B cell (primary cell): Measurements from ENCODE around the gene GART. TPM values are rescaled to one million over a fixed set of nuclear protein-coding genes. Genes with fewer than 3 reads are reported as not detected.

ENCODE experiments used
- ATAC-seq: fragments of 200-7000 bp; cut with Tn5 transposase; one replicate; pipeline ENCODE4 v1.10.0; 2021; ENCODE audit warnings: low read depth, mild to moderate bottlenecking, moderate number of reproducible peaks, moderate library complexity
- CTCF ChIA-PET: fragments of 350-600 bp; sonication (Branson Sonifier 250); formaldehyde crosslinking; loops from one replicate; lab custom pipeline; 2021; ENCODE audit warnings: antibody characterized with exemption, inconsistent platforms; lab: Charles Lee
- POLR2A ChIA-PET: fragments of 350-600 bp; sonication (Branson Sonifier 250); formaldehyde crosslinking; loops from one replicate; lab custom pipeline; 2021; ENCODE audit warnings: antibody characterized with exemption; lab: Charles Lee
- DNase-seq: peaks from one replicate; pipeline ENCODE4 v3.0.0; 2013
- H2AFZ ChIP-seq: 2 replicates; pipeline ENCODE4 v1.6.1; 2012; ENCODE audit warnings: mild to moderate bottlenecking, low read depth, low read length; ENCODE audit not compliant: insufficient read depth, poor library complexity, severe bottlenecking
- H3K27ac ChIP-seq, 2 donors: 1 replicate in 1 of 2; 2 replicates in 1 of 2; pipeline ENCODE4 v1.5.1; 2012 to 2013; ENCODE audit warnings: low read length in 2 of 2, mild to moderate bottlenecking in 2 of 2, moderate library complexity in 1 of 2
- H3K27me3 ChIP-seq, 4 experiments: fragments of 200-600 bp in 1 of 4; sonication (generic) in 1 of 4; replicated peaks in 1 of 4; 1 replicate in 2 of 4; 2 replicates in 2 of 4; pipeline versions ENCODE4 v1.6.1 to v1.7.0; 2013 to 2016; ENCODE audit warnings: low read length in 3 of 4, mild to moderate bottlenecking in 2 of 4, mixed read lengths in 1 of 4, moderate library complexity in 1 of 4; ENCODE audit not compliant: insufficient read depth in 4 of 4, control insufficient read depth in 3 of 4; ENCODE audit errors: control extremely low read depth in 1 of 4
- H3K36me3 ChIP-seq, 2 experiments: replicated peaks in 1 of 2; 1 replicate in 1 of 2; 2 replicates in 1 of 2; pipeline versions ENCODE4 v1.6.1 to v1.7.1; 2013; ENCODE audit warnings: low read length in 1 of 2; ENCODE audit not compliant: insufficient read depth in 2 of 2, control insufficient read depth in 1 of 2; ENCODE audit errors: control extremely low read depth in 1 of 2, extremely low read depth in 1 of 2
- H3K4me1 ChIP-seq, 2 donors: fragments of 200-600 bp in 1 of 2; sonication (generic) in 1 of 2; 1 replicate in 1 of 2; 2 replicates in 1 of 2; pipeline versions ENCODE4 v1.5.1 to v1.6.1; 2013 to 2017; ENCODE audit warnings: low read length in 2 of 2; ENCODE audit not compliant: control insufficient read depth in 2 of 2, insufficient read depth in 2 of 2
- H3K4me2 ChIP-seq: replicated peaks from 2 replicates; pipeline ENCODE3; 2012; ENCODE audit warnings: mild to moderate bottlenecking, low read depth, low read length; ENCODE audit not compliant: poor library complexity, severe bottlenecking
- H3K4me3 ChIP-seq, 5 experiments: fragments of 200-600 bp in 1 of 5; sonication (generic) in 1 of 5; 1 replicate in 3 of 5; 2 replicates in 2 of 5; pipeline versions ENCODE4 v1.5.1 to v1.7.0; 2011 to 2016; ENCODE audit warnings: low read length in 4 of 5, mild to moderate bottlenecking in 4 of 5, low read depth in 2 of 5, control low read depth in 1 of 5, moderate library complexity in 1 of 5; ENCODE audit not compliant: insufficient read depth in 1 of 5; ENCODE audit errors: control extremely low read depth in 1 of 5, extremely low read depth in 1 of 5
- H3K79me2 ChIP-seq: fragments of 200-600 bp; sonication (generic); one replicate; pipeline ENCODE4 v1.6.0; 2016; ENCODE audit warnings: low read length; ENCODE audit not compliant: control insufficient read depth, insufficient read depth
- H3K9ac ChIP-seq: fragments of 200-600 bp; sonication (generic); 2 replicates; pipeline ENCODE4 v1.6.1; 2017; ENCODE audit warnings: mild to moderate bottlenecking, low read length, moderate library complexity
- H3K9me3 ChIP-seq, 3 donors: one replicate each; pipeline versions ENCODE4 v1.6.1 to v1.7.1; 2013; ENCODE audit warnings: low read length in 2 of 3; ENCODE audit not compliant: control insufficient read depth in 2 of 3, insufficient read depth in 1 of 3; ENCODE audit errors: control extremely low read depth in 1 of 3
- H4K20me1 ChIP-seq: 2 replicates; pipeline ENCODE4 v1.6.0; 2012; ENCODE audit warnings: mild to moderate bottlenecking, low read length; ENCODE audit not compliant: insufficient read depth, control insufficient read depth, poor library complexity, severe bottlenecking
- H3K27ac Mint-ChIP-seq: one replicate; pipeline ENCODE4 v1.8.0; 2021; ENCODE audit warnings: mixed read lengths
- H3K27me3 Mint-ChIP-seq: one replicate; pipeline ENCODE4 v1.8.0; 2021; ENCODE audit warnings: mixed read lengths
- H3K4me1 Mint-ChIP-seq: one replicate; pipeline ENCODE4 v1.8.0; 2021; ENCODE audit warnings: mixed read lengths
- H3K4me3 Mint-ChIP-seq: one replicate; pipeline ENCODE4 v1.8.0; 2021; ENCODE audit warnings: mixed read lengths
- H3K9me3 Mint-ChIP-seq: one replicate; pipeline ENCODE4 v1.8.0; 2022; ENCODE audit warnings: mixed read lengths; ENCODE audit not compliant: insufficient read depth
- CTCF ChIP-seq: fragments of 200-600 bp; IDR thresholded peaks from one replicate; pipeline ENCODE4 v1.8.0; 2022; ENCODE audit warnings: antibody characterized with exemption, mild to moderate bottlenecking
- EZH2 ChIP-seq: IDR thresholded peaks from 2 replicates; pipeline ENCODE4 v1.6.1; 2012; ENCODE audit warnings: borderline replicate concordance, low read depth, mild to moderate bottlenecking, moderate library complexity, low read length; ENCODE audit not compliant: insufficient read depth, poor library complexity, severe bottlenecking
- WGBS: methylation state at CpG from one replicate; pipeline ENCODE4 v1.1.5; 2013; ENCODE audit warnings: missing lambda C conversion rate; ENCODE audit not compliant: insufficient coverage; 5-methylcytosine and 5-hydroxymethylcytosine counted together
- intact Hi-C: fragments of 100-400 bp; cut with micrococcal nuclease; formaldehyde crosslinking; loops from one replicate; pipeline ENCODE4 v1.10.0; 2022
- polyA plus RNA-seq: library from polyadenylated mRNA; depleted of rRNA; stranded (reverse); fragments of >200 nt; gene quantifications from 2 replicates; pipeline ENCODE4 v1.2.3, GENCODE V29; 2012
- total RNA-seq, 2 donors: library from RNA; stranded (reverse); fragments of 120-200 nt in 1 of 2; gene quantifications; 1 replicate in 1 of 2; 2 replicates in 1 of 2; pipeline versions ENCODE4 v1.2.3 to v1.2.4, GENCODE V29; 2013 to 2022

Gene GART
- total and polyA plus RNA-seq, 2 donors (not counting 1 experiment from before 2014, with no cell fraction given): 8.7 to 58.3 TPM

DNA sequence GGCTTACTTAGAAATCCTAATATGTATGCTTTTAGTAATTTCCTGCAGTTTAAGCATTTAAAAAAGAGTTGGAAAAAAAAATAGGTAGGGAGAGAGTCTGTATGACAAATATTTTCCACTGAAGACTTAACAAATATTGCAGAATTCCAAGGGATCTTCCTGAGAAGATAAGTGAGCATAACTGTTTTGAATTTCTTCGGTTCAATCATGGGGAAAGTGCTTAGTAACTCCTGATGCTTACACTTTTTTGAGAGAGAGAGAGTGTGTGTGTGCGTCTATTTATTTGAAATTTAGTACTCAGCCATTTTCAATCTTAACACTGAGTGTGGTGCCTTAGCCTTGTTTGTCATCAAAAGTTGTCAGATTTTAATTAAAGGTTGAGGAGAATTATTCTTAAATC is 19.5 kb upstream of the GART start:
- no peak overlapping the region for H3K4me2 ChIP-seq
- H3K4me1 ChIP-seq: no peaks in the 10 kb centered on the region
- Mint-ChIP-seq H3K9me3 (no peaks in the 10 kb centered on the region), H3K27me3 (no peaks in the 10 kb centered on the region), H3K4me1 (peaks cover 17% of the 10 kb centered on the region), H3K27ac (no peak overlapping the region), H3K4me3 (no peak overlapping the region)
- H3K9me3 ChIP-seq: no peaks in the 10 kb centered on the region
- H3K36me3 ChIP-seq: peaks cover 30 to 81% of the 10 kb centered on the region in 2 experiments
- no peak overlapping the region for H3K9ac ChIP-seq
- no peak for TF ChIP-seq EZH2
- intact Hi-C loops: loop anchor here (2.0 kb wide), 1 partner anchor 15 kb away; no protein-coding TSS in a partner anchor
- H3K27ac ChIP-seq: no peak overlapping the region
- ChIA-PET POLR2A (no interaction called here), CTCF (interaction anchor here (1.2 kb wide), 1 partner anchor 44 kb away, joined by 3 read pairs; no protein-coding TSS in a partner anchor)
- no peak overlapping the region for H3K4me3 ChIP-seq
- 100% methylated on average over 1 of the region's 2 CpGs for WGBS
- DNase-seq (no peak), ATAC-seq (no peak)
- no peak overlapping the region for H2AFZ ChIP-seq
- H3K79me2 ChIP-seq: peaks cover 78% of the 10 kb centered on the region
- no peaks in the 10 kb centered on the region for H3K27me3 ChIP-seq
- H4K20me1 ChIP-seq: peaks cover 65% of the 10 kb centered on the region

GRCh38 chr21:33560965-33561364 is 19.0 kb upstream of the GART start:
- Mint-ChIP-seq H3K27me3 (no peaks in the 10 kb centered on the region), H3K27ac (peak overlapping the region; percentile 23), H3K9me3 (no peaks in the 10 kb centered on the region), H3K4me1 (peaks cover 19% of the 10 kb centered on the region), H3K4me3 (no peak overlapping the region)
- peaks cover 34 to 84% of the 10 kb centered on the region in 2 experiments for H3K36me3 ChIP-seq
- no peak for ATAC-seq
- no peaks in the 10 kb centered on the region for H3K9me3 ChIP-seq
- CTCF ChIA-PET: interaction anchor here (1.2 kb wide), 1 partner anchor 45 kb away, joined by 3 read pairs; no protein-coding TSS in a partner anchor
- H3K4me1 ChIP-seq: peaks cover 0 to 2% of the 10 kb centered on the region in 2 donors
- no peak overlapping the region for H3K4me2 ChIP-seq
- no peak overlapping the region for H3K4me3 ChIP-seq
- no peak for DNase-seq
- no peaks in the 10 kb centered on the region for H3K27me3 ChIP-seq
- TF ChIP-seq EZH2: no peak
- no peak for TF ChIP-seq CTCF
- no peak overlapping the region for H2AFZ ChIP-seq
- peaks cover 83% of the 10 kb centered on the region for H3K79me2 ChIP-seq
- H3K9ac ChIP-seq: no peak overlapping the region
- intact Hi-C loops: loop anchor here (2.0 kb wide), 1 partner anchor 14 kb away; no protein-coding TSS in a partner anchor
- peaks cover 69% of the 10 kb centered on the region for H4K20me1 ChIP-seq
- POLR2A ChIA-PET: no interaction called here
- H3K27ac ChIP-seq: no peak overlapping the region
